GM18502 (cell line): Measurements from ENCODE around the gene SLC50A1.

ENCODE experiments used
- ATAC-seq: cut with Tn5 transposase; IDR thresholded peaks from one replicate; pipeline ENCODE4 v1.9.1; 2021; ENCODE audit warnings: mild to moderate bottlenecking; ENCODE audit not compliant: unreplicated experiment, poor library complexity

Gene SLC50A1

DNA sequence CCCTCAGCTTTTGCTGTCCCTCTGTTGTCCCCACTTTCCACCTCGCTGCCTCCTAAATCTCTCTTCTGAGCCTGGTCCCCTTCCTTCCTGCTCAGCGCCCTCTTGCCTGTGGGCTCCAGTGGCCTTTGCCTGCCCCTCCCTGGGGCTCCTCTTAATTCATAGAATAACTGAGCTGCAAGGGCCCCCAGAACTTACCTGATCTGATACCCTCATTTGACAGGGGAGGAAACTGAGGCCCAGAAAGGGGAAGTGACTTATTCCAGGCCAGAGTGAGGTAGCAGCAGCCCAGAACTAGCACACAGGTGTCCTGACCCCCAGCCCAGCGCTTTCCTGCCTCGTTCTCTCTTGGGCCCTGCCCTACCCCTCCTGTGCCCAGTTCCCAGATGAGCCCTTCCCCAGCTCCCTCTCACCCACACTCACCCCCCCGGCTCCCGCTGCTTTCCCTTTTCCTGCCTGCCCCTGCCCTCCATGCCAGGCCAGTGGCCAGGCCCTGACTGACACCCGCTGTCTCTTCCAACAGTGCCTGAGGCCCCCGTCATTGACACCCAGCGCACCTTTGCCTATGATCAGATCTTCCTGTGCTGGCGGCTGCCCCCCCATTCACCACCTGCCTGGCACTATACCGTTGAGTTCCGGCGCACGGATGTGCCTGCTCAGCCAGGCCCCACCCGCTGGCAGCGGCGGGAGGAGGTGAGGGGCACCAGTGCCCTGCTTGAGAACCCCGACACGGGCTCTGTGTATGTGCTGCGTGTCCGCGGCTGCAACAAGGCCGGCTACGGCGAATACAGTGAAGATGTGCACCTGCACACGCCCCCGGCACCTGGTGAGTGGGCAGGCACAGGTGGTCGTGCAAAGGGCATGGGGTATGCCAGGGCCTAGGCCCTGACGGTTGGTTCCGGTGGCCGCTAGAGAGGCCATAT, 43.7 kb downstream of the SLC50A1 start:
- no peak for ATAC-seq

DNA sequence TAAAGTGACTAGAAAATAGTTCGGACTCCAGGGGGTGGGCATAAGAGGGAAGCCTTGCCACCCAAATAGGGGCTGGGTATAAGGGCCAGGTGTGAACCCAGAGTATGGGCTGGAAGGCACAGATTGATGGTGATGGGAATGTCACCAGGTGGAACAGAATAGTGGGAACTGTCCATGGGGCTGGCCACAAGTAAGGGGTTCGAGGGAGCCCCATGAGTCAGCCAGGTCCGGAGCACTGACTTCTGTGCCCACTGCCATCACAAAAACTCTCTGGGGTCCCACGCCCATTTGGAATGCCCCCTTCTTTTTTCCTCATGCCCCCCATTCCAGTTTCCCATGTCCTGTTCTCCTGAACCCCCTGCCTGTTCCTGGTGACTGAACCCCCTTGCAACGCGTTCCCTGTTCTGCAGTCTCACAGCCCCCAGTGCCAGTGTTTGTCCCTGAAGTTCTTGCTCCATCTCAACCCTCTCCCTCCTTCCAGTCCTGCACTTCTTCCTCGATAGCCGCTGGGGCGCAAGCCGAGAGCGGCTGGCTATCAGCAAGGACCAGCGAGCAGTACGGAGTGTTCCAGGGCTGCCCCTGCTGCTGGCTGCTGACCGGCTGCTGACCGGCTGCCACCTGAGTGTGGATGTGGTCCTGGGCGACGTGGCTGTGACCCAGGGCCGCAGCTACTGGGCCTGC, 45.9 kb downstream of the SLC50A1 start:
- ATAC-seq, result no peak

GRCh38 chr1:155182052-155182550, 46.4 kb downstream of the SLC50A1 start:
- no peak for ATAC-seq

DNA sequence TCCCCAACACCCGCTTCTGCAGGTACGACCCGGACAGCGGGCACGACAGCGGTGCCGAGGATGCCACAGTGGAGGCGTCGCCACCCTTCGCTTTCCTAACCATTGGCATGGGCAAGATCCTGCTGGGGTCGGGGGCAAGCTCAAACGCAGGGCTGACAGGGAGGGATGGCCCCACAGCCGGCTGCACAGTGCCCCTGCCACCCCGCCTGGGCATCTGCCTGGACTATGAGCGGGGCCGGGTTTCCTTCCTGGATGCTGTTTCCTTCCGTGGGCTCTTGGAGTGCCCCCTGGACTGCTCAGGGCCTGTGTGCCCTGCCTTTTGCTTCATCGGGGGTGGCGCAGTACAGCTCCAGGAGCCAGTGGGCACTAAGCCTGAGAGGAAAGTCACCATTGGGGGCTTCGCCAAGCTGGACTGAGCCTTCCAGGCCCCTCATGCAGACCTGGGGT, 48.1 kb downstream of the SLC50A1 start:
- ATAC-seq, result no peak

DNA sequence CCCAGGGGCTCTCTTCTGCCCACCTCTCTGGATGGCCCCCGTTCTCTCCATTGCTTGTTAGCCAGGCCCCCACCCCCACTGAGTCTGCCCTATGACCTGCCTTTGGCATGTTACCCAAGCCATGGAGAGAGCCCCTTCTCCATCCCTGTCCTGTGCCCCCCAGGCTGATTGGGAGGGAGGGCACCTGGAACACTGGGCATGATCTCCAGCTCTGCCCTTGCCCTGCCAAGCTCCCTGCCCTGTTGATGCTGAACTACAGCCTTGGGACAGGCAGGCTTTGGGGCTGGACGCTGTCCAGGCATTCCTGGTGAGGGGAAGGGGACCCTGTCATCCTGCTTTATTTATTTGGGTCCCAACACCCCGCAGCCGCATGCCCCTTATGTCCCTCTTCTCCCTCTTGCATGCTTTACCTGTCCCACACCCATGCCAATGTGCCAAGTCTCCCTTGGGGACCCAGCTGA, 48.7 kb downstream of the SLC50A1 start:
- no peak for ATAC-seq

DNA sequence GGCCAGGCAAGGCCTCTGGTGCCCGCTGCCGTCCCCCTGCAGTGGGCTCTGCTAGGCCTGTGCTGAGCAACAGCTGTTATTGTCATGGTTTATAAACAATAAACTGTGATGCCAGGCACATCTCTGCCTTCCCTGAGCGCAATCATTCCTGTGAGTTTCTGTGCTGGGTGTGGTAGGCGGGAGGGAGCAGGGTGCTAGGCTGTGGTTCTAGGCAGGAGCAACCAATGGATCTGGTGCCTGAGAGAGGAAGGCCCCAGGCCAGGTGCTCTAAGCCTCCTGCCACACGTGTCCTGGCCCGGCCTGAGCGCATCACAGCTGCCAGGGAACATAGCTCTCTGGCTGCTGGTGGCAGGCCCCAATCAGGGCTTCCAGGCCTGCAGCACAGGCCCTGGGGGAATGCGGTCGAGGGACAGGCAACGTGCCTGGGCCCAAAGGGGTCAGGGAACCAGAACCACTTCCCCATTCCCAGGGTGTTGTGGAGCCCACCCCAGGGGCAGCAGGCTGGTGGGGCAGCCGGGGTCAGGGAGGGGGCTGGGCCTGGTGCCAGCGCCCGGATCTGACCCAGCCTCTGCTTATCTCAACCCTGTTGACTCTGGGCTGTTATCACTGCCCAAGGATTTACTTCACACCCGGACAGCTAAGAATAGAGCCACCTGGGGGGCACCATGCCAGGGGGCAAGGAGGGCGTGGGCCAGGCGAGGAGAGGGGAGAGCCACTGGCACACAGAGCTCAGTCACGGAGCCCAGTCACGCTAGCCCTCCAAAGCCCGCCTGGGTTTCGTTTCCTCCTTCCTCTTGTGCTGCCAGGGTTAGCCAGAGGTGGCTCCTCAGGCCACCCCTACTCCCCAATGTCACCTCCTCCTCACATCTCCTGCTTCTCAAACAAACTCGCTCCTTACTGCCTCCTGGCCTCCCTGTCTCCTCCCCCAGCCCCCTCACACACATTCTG, 49.5 kb downstream of the SLC50A1 start:
- ATAC-seq, result peak; percentile 82

DNA sequence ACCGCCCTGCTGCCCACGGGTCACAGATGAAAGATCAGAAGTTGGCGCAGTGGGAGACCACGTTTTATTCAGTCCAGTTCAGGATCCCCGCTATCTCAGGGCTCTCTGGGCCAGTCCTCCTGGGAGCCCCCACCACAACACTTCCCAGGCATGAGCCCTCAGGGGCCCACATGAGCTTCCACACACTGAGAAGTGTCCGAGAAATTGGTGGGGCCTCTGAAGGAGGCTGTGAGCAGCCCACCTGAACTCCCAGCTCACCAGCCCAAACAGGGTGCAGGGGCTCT, 50.1 kb downstream of the SLC50A1 start:
- peak; percentile 6 for ATAC-seq

DNA sequence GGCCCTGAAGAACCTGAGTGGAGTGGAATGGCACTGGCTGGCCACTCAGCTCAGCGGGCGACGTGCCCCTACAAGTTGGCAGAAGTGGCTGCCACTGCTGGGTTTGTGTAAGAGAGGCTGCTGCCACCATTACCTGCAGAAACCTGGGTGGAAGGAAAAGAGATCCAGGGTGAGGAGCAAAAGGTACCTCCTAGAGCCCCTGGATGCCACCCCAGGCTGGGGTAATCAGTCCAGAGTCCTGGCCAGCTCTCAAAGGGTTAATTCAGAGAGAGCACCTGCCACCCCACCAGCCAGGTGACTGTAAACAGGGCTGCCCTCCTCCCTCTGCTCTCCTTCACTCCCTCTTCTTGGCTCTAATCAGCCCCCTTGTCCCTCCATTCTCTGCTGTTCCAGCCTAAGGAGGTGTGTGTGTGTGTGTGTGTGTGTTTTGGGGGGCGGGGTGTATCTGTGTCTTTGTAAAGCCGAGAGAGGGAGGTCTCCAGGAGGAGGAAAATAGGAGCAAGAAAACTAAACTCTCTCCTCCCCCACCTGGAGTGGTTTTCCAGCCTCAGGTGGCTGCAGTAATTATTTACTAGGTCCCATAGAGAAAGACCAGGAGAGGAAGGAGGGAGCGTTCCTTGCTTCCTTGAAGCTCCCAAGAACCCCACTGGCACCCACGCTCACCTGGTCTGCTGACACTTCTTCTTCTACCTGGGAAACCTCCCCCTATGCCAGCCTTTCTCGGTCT, 50.6 kb downstream of the SLC50A1 start:
- ATAC-seq, result no peak

- ATAC-seq, result no peak
These were observed 51.3 kb downstream of the SLC50A1 start for GRCh38 chr1:155186794-155187455.

- no peak for ATAC-seq
These were observed 51.8 kb downstream of the SLC50A1 start for GRCh38 chr1:155187456-155187891.

- no peak for ATAC-seq
These were observed 52.6 kb downstream of the SLC50A1 start for GRCh38 chr1:155188268-155188667.
